ENCODE data around the gene PARD6G.

Gene PARD6G

GRCh38 chr18:80202264-80202998, 44.9 kb downstream of the PARD6G start:
- no peak overlapping the region for H3K4me2 ChIP-seq (ENCODE audit: low read length)
- H3K27ac ChIP-seq (ENCODE audit: low read depth, low read length) = no peak overlapping the region
- no peaks in the 10 kb centered on the region for H3K79me2 ChIP-seq (ENCODE audit: control insufficient read depth, low read length)
- H3K9me3 ChIP-seq (ENCODE audit: control insufficient read depth, insufficient read depth, low read length) = no peaks in the 10 kb centered on the region
- H3K36me3 ChIP-seq (ENCODE audit: control insufficient read depth, low read length) = no peaks in the 10 kb centered on the region
- no peaks in the 10 kb centered on the region for H3K4me1 ChIP-seq (ENCODE audit: control insufficient read depth, low read length)
- no peaks in the 10 kb centered on the region for H3K9me2 ChIP-seq (replicated peaks; ENCODE audit: control insufficient read depth, low read length)
- TF ChIP-seq EZH2phosphoT487 (IDR thresholded peaks at IDR 0.05; ENCODE audit: borderline replicate concordance, low read length) = no peak
- no peak for TF ChIP-seq CTCF (IDR thresholded peaks at IDR 0.05; ENCODE audit: low read depth, low read length, poor library complexity, severe bottlenecking)
- peaks cover 15% of the 10 kb centered on the region for H3K27me3 ChIP-seq (ENCODE audit: control insufficient read depth, low read length)
- no peaks in the 10 kb centered on the region for H3F3A ChIP-seq (ENCODE audit: control insufficient read depth, insufficient read depth)
- H4K20me1 ChIP-seq (ENCODE audit: control insufficient read depth, insufficient read depth, low read depth, low read length) = no peaks in the 10 kb centered on the region
- no peak overlapping the region for H3K4me3 ChIP-seq (ENCODE audit: low read length)

GRCh38 chr18:80201739-80202138, 45.6 kb downstream of the PARD6G start:
- no peaks in the 10 kb centered on the region for H3K4me1 ChIP-seq (ENCODE audit: control insufficient read depth, low read length)
- no peak for TF ChIP-seq CTCF (IDR thresholded peaks at IDR 0.05; ENCODE audit: low read depth, low read length, poor library complexity, severe bottlenecking)
- H3K4me2 ChIP-seq (ENCODE audit: low read length) = no peak overlapping the region

GRCh38 chr18:80200932-80201672, 46.2 kb downstream of the PARD6G start:
- H3K36me3 ChIP-seq (ENCODE audit: control insufficient read depth, low read length) = no peaks in the 10 kb centered on the region
- no peaks in the 10 kb centered on the region for H4K20me1 ChIP-seq (ENCODE audit: control insufficient read depth, insufficient read depth, low read depth, low read length)
- TF ChIP-seq EZH2phosphoT487 (IDR thresholded peaks at IDR 0.05; ENCODE audit: borderline replicate concordance, low read length) (no peak), CTCF (IDR thresholded peaks at IDR 0.05; ENCODE audit: low read depth, low read length, poor library complexity, severe bottlenecking) (no peak)
- no peak overlapping the region for H3K27ac ChIP-seq (ENCODE audit: low read depth, low read length)
- peaks cover 15% of the 10 kb centered on the region; the same call in 1 of the 2 replicates for H3K27me3 ChIP-seq (ENCODE audit: control insufficient read depth, low read length)
- H3K9me2 ChIP-seq (replicated peaks; ENCODE audit: control insufficient read depth, low read length) = no peaks in the 10 kb centered on the region
- no peaks in the 10 kb centered on the region for H3K9me3 ChIP-seq (ENCODE audit: control insufficient read depth, insufficient read depth, low read length)
- no peak overlapping the region for H3K4me2 ChIP-seq (ENCODE audit: low read length)
- no peaks in the 10 kb centered on the region for H3F3A ChIP-seq (ENCODE audit: control insufficient read depth, insufficient read depth)
- H3K4me3 ChIP-seq (ENCODE audit: low read length) = no peak overlapping the region
- no peaks in the 10 kb centered on the region for H3K4me1 ChIP-seq (ENCODE audit: control insufficient read depth, low read length)
- H3K79me2 ChIP-seq (ENCODE audit: control insufficient read depth, low read length) = no peaks in the 10 kb centered on the region

More at GRCh38 chr18:80201739-80202138, 45.6 kb downstream of the PARD6G start:
- Histone ChIP-seq H3K4me3 (ENCODE audit: low read length) (no peak overlapping the region), H3K27me3 (ENCODE audit: control insufficient read depth, low read length) (peaks cover 15% of the 10 kb centered on the region), H3K79me2 (ENCODE audit: control insufficient read depth, low read length) (no peaks in the 10 kb centered on the region), H3K9me2 (replicated peaks; ENCODE audit: control insufficient read depth, low read length) (no peaks in the 10 kb centered on the region), H3F3A (ENCODE audit: control insufficient read depth, insufficient read depth) (no peaks in the 10 kb centered on the region), H3K36me3 (ENCODE audit: control insufficient read depth, low read length) (no peaks in the 10 kb centered on the region), H3K27ac (ENCODE audit: low read depth, low read length) (no peak overlapping the region), H4K20me1 (ENCODE audit: control insufficient read depth, insufficient read depth, low read depth, low read length) (no peaks in the 10 kb centered on the region), H3K9me3 (ENCODE audit: control insufficient read depth, insufficient read depth, low read length) (no peaks in the 10 kb centered on the region)
